Muscle of leg (tissue), 16 donors: ENCODE measurements around the gene DCHS2. TPM values are rescaled to one million over a fixed set of nuclear protein-coding genes. Genes with fewer than 3 reads are reported as not detected.

Source experiments
- DNase-seq: peaks from one replicate; pipeline ENCODE4 v3.0.0; 2013
- H3K27ac ChIP-seq: one replicate; pipeline ENCODE4 v1.5.1; 2013; ENCODE audit warnings: mild to moderate bottlenecking, low read length, control low read depth
- H3K27me3 ChIP-seq: one replicate; pipeline ENCODE4 v1.6.1; 2013; ENCODE audit warnings: low read length; ENCODE audit not compliant: control insufficient read depth, insufficient read depth
- H3K36me3 ChIP-seq: one replicate; pipeline ENCODE4 v1.6.1; 2013; ENCODE audit warnings: low read length; ENCODE audit not compliant: control insufficient read depth, insufficient read depth
- H3K4me1 ChIP-seq: one replicate; pipeline ENCODE4 v1.6.1; 2013; ENCODE audit warnings: low read length; ENCODE audit not compliant: control insufficient read depth, insufficient read depth
- H3K4me3 ChIP-seq: one replicate; pipeline ENCODE4 v1.5.1; 2013; ENCODE audit warnings: low read length, control low read depth
- H3K9me3 ChIP-seq: replicated peaks from 2 replicates; pipeline ENCODE4 v1.6.1; 2013; ENCODE audit warnings: low read depth, low read length; ENCODE audit not compliant: control insufficient read depth
- WGBS: methylation state at CpG from one replicate; pipeline ENCODE4 v1.1.5; 2013; ENCODE audit warnings: missing lambda C conversion rate; ENCODE audit not compliant: insufficient coverage; 5-methylcytosine and 5-hydroxymethylcytosine counted together
- long read RNA-seq, 11 donors: transcript quantifications; one replicate each; lab custom pipeline, GENCODE V29; 2026
- polyA plus RNA-seq, 8 donors: library from polyadenylated mRNA; unstranded; fragments of 120-200 nt; gene quantifications; one replicate each; pipeline versions ENCODE4 v1.2.1 to v1.2.3, GENCODE V29; 2013; ENCODE audit warnings: inconsistent platforms in 1 of 8, low replicate concordance in 1 of 8; ENCODE audit not compliant: insufficient read length in 8 of 8, insufficient read depth in 1 of 8
- total RNA-seq: library from RNA; stranded (reverse); fragments of 120-200 nt; gene quantifications from one replicate; pipeline ENCODE4 v1.2.4, GENCODE V29; 2013

The DCHS2 gene, protein sequence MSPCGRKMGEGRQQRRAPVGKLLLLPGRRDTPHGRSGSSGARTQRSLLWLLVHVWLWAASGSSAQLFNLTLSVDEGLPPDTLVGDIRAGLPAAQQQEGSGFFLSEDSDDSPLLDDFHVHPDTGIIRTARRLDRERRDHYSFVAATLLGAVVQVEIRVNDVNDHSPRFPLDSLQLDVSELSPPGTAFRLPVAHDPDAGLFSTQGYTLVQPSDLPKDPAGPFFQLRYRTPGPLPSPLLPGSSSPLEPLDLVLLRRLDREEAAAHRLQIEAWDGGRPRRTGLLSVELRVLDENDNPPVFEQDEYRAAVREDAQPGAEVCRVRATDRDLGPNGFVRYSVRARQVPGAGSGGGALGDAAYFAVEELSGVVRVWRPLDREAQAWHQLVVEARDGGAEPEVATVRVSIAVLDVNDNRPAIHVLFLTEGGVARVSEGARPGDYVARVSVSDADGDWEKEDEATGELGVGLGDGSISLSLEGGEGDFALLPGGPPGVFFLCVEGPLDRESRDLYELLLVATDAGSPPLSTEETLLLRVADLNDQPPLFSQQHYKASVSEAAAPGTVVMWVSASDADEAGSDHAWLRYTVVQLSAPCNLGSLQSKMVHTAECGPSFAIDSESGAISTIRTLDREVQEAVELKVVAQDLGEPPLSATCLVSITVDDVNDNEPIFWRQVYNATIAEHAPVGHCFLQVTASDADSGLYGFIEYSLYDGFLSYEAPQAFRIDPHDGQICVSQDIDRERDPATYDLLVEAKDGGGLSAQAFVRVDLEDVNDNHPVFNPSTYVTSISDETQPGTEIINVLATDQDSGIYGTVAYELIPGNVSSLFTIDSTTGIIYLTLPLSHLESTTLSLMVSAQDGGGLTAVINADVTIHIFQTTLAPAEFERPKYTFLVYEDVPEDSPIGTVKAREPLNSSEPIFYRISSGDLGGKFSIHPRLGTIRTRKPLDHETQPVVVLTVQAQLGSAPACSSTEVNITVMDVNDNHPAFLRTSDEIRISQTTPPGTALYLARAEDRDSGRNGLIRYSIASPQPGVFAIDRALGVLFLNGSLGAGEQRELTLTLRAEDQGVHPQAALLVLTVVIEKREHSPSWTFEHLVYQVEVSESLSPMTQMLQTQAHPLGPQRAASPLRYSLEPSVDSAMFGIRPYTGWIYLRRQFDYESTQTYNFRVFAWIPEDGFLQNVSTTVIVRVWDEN (N-terminal part only)
- total RNA-seq = 22.9 TPM
- polyA plus RNA-seq = 10 to 100 TPM in 5 of 8 donors, 1 to 10 TPM in 3; 5.5 to 18.8 (median 15.5) TPM
- long read RNA-seq, donor 1 = 0 reads
- long read RNA-seq, donor 2 = 0 reads
- long read RNA-seq, donor 3 = 0 reads
- long read RNA-seq, donor 4 = 0 reads
- long read RNA-seq, donor 5 = 0 reads
- long read RNA-seq, donor 6 = 0 reads
- long read RNA-seq, donor 7, partial matches to known transcripts = 0 of 1 reads
- long read RNA-seq, donor 7, other reads (novel, unspliced or antisense) = 0 of 1 reads
- long read RNA-seq, donor 8 = 0 reads
- long read RNA-seq, donor 9, partial matches to known transcripts = 5 of 5 reads
- long read RNA-seq, donor 9, other reads (novel, unspliced or antisense) = 0 of 5 reads
- long read RNA-seq, donor 10 = 0 reads
- long read RNA-seq, donor 11 = 0 reads

- Histone ChIP-seq H3K27me3 (peaks cover 44% of the 10 kb centered on the region), H3K4me1 (peaks cover 15% of the 10 kb centered on the region), H3K36me3 (no peaks in the 10 kb centered on the region), H3K9me3 (no peaks in the 10 kb centered on the region), H3K4me3 (peak within 1 kb of the TSS; percentile 60), H3K27ac (peak within 1 kb of the TSS; percentile 77)
- WGBS = 0% methylated on average over 31 of the region's 53 CpGs
- peak; percentile 91 for DNase-seq
These were observed at the start of gene DCHS2 for GRCh38 chr4:154491341-154492271. Gene DCHS2 (minus strand): TSS chr4:154491799. CDS start chr4:154491355, 444 bp downstream.

GRCh38 chr4:154534296-154534695, 42.7 kb upstream of the DCHS2 start:
- Histone ChIP-seq H3K4me1 (no peaks in the 10 kb centered on the region), H3K27me3 (no peaks in the 10 kb centered on the region), H3K4me3 (no peak overlapping the region), H3K9me3 (no peaks in the 10 kb centered on the region), H3K36me3 (peaks cover 12% of the 10 kb centered on the region), H3K27ac (no peak overlapping the region)
- WGBS = no CpG with 5 or more reads among the region's 1 CpG
- no peak for DNase-seq

DNA sequence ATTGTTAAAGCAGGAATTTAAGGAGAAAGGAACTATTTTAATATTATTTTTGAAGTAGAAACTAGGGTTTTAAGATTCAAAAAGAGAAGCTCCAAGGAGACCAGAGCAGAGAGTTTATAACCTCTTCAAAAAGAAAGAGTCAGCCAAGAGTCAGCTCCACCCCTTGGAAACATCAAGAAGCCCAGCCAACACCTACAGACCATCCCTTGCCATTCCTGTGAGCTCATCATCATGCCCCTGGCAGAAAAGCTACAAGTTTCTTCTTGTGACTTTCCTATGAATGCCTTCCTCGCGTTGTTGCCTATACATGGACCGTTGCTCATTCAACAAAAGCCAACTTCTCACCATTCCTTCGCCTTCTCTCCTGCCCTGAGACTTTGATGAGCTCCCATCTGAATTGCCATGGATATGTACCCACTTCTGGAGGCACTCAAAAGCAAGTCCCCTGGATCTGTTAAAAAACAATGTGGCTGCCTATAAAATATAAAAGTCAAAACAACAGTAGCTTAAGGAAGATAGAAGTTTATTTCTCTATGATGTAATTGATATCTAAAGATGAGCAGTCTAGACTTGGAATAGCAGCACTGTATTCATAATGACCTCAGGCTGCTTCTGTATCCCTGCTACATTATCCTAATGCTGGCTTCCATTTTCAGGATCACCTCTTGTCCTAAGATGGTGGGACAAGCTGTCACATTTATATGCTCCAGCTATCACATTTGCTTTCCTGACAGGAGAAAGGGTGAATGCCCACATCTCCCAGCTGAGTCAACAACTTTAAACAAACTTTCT, 38.3 kb upstream of the DCHS2 start:
- H3K4me1 ChIP-seq = no peaks in the 10 kb centered on the region
- 45% methylated on average over 3 of the region's 4 CpGs for WGBS
- H3K27me3 ChIP-seq = no peaks in the 10 kb centered on the region
- no peak overlapping the region for H3K4me3 ChIP-seq
- DNase-seq = peak; percentile 69
- H3K36me3 ChIP-seq = no peaks in the 10 kb centered on the region
- H3K27ac ChIP-seq = no peak overlapping the region
- no peaks in the 10 kb centered on the region for H3K9me3 ChIP-seq

DNA sequence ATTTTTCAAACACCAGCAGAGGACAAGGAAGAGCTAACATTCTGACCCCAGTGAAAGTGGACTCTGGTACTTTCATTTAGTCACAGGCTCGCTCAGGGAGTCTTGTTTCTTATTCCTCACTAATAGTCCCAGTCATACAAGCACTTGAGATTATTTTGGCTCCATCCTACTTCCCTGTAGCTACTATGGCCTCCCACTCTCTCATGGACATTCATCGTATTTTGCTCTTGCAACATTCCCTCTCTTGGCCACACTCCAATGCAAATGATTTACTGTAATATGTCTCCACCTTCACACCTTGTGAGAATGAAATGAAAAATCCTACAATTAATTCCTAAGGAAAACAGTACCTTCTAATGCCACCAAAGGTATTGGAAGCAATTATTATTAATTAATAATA, 37.3 kb upstream of the DCHS2 start:
- no peaks in the 10 kb centered on the region for H3K36me3 ChIP-seq
- H3K27me3 ChIP-seq = no peaks in the 10 kb centered on the region
- DNase-seq = peak; percentile 24
- no peaks in the 10 kb centered on the region for H3K9me3 ChIP-seq
- no peak overlapping the region for H3K27ac ChIP-seq
- H3K4me1 ChIP-seq = no peaks in the 10 kb centered on the region
- 33% methylated on average over 2 of the region's 2 CpGs for WGBS
- H3K4me3 ChIP-seq = no peak overlapping the region

GRCh38 chr4:154527308-154527707, 35.7 kb upstream of the DCHS2 start:
- no peak overlapping the region for H3K4me3 ChIP-seq
- H3K36me3 ChIP-seq = no peaks in the 10 kb centered on the region
- H3K4me1 ChIP-seq = no peaks in the 10 kb centered on the region
- WGBS = no CpG with 5 or more reads among the region's 4 CpGs
- H3K27me3 ChIP-seq = no peaks in the 10 kb centered on the region
- no peak overlapping the region for H3K27ac ChIP-seq
- DNase-seq = no peak
- no peaks in the 10 kb centered on the region for H3K9me3 ChIP-seq

- Histone ChIP-seq H3K36me3 (no peaks in the 10 kb centered on the region), H3K4me1 (no peaks in the 10 kb centered on the region), H3K4me3 (no peak overlapping the region), H3K27me3 (no peaks in the 10 kb centered on the region), H3K9me3 (no peaks in the 10 kb centered on the region), H3K27ac (no peak overlapping the region)
- no peak for DNase-seq
- WGBS = no CpG with 5 or more reads among the region's 2 CpGs
These were observed 34.6 kb upstream of the DCHS2 start for GRCh38 chr4:154526151-154526550.

GRCh38 chr4:154521607-154522006, 30.0 kb upstream of the DCHS2 start:
- Histone ChIP-seq H3K4me3 (no peak overlapping the region), H3K4me1 (no peaks in the 10 kb centered on the region), H3K36me3 (no peaks in the 10 kb centered on the region), H3K27ac (no peak overlapping the region), H3K9me3 (no peaks in the 10 kb centered on the region), H3K27me3 (no peaks in the 10 kb centered on the region)
- no peak for DNase-seq

DNA sequence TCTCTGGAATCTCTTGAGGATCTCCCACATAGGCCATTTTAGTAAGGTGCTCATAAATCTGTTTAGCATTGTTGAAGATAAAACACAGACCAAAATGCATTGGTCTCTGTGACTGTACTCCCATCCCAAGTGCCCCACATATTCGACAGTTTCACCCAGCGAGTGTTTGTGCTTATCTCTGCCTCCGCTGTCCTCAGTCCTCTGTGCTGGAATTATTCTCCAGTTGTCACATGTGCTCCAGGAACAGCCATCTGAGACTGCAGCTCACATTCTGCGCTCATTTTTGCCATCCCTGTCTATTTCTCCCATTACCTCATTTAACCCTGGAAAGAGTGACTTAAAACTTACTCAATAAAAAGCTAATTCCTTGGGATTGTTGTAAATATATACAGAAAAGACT, 27.6 kb upstream of the DCHS2 start:
- Histone ChIP-seq H3K4me1 (peaks cover 4% of the 10 kb centered on the region), H3K36me3 (no peaks in the 10 kb centered on the region), H3K4me3 (no peak overlapping the region), H3K27ac (no peak overlapping the region), H3K9me3 (no peaks in the 10 kb centered on the region), H3K27me3 (no peaks in the 10 kb centered on the region)
- DNase-seq = no peak
- WGBS = 76% methylated on average over 3 of the region's 4 CpGs
